Esophagus squamous epithelium (tissue), 4 donors: ENCODE measurements around the gene TSPAN6.

Experiments used
- POLR2A ChIP-seq, 4 donors: fragments of 450-650 bp; IDR thresholded peaks; one replicate each; pipeline ENCODE4 v1.6.1; 2017; ENCODE audit warnings: antibody characterized with exemption in 4 of 4, mild to moderate bottlenecking in 4 of 4, moderate library complexity in 3 of 4
- TF ChIP-seq, protein P1 (sequence below), 6 experiments: fragments of 450-650 bp in 4 of 6; fragments of 200-600 bp in 2 of 6; sonication (generic) in 2 of 6; IDR thresholded peaks; one replicate each; pipeline ENCODE4 v1.5.1; 2016 to 2019; ENCODE audit warnings: antibody characterized with exemption in 6 of 6, mild to moderate bottlenecking in 4 of 6, moderate library complexity in 4 of 6

DNA sequence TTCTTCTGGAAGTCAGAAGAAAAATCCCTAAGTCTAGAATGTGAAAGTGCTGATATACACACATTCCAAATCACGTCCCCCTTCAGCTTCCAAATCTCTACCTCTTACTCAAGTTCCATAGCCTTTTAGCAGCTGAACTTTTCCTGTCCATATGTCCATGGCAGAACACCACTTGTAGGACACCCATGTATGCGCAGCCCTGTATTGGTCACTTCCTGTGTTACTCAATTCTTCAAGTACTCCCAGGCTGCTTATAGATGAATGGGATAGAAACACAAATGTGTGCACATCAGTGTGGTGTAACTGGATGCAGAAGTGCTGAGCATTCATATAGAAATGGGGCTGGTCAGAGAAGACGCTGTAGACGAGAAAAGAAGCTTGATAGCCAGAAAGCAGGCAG is 26.2 kb upstream of the TSPAN6 start:
- TF ChIP-seq, protein P1, sequence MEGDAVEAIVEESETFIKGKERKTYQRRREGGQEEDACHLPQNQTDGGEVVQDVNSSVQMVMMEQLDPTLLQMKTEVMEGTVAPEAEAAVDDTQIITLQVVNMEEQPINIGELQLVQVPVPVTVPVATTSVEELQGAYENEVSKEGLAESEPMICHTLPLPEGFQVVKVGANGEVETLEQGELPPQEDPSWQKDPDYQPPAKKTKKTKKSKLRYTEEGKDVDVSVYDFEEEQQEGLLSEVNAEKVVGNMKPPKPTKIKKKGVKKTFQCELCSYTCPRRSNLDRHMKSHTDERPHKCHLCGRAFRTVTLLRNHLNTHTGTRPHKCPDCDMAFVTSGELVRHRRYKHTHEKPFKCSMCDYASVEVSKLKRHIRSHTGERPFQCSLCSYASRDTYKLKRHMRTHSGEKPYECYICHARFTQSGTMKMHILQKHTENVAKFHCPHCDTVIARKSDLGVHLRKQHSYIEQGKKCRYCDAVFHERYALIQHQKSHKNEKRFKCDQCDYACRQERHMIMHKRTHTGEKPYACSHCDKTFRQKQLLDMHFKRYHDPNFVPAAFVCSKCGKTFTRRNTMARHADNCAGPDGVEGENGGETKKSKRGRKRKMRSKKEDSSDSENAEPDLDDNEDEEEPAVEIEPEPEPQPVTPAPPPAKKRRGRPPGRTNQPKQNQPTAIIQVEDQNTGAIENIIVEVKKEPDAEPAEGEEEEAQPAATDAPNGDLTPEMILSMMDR (IDR thresholded peaks at IDR 0.05), result no peak
- TF ChIP-seq POLR2A (IDR thresholded peaks at IDR 0.05), result no peak
